ENCODE results near the gene BAIAP3. TPM values are rescaled to one million over a fixed set of nuclear protein-coding genes. Genes with fewer than 3 reads are reported as not detected.

Gene BAIAP3
- total and polyA plus RNA-seq, 2 of the 4 experiments (the other 2 are of a cell fraction) = 0.36 to 0.65 TPM

- no peak overlapping the region for H3K18ac ChIP-seq (ENCODE audit: low read depth, low read length)
- intact Hi-C loops (cut with micrococcal nuclease) = no loop called here
- no peak overlapping the region for H2BK120ac ChIP-seq (ENCODE audit: low read depth, low read length)
- H3K4me3 ChIP-seq (ENCODE audit: insufficient read depth, low read depth, low read length) = no peak overlapping the region
- in situ Hi-C loops (cut with MboI; ENCODE audit: low sequenced_read_pairs) = no loop called here
- H4K20me1 ChIP-seq (ENCODE audit: insufficient read depth, low read length) = no peaks in the 10 kb centered on the region
- no peak overlapping the region for H3K23ac ChIP-seq (ENCODE audit: low read depth, low read length)
- H3K9me1 ChIP-seq (ENCODE audit: insufficient read depth, low read length) = peaks cover 3% of the 10 kb centered on the region; the same call in 1 of the 2 replicates
- H3K4me1 ChIP-seq (ENCODE audit: control insufficient read depth, insufficient read depth, low read length) = peaks cover 5% of the 10 kb centered on the region; the same call in 1 of the 2 replicates
- H4K91ac ChIP-seq (ENCODE audit: insufficient read depth, low read depth, low read length) = no peak overlapping the region
- TF ChIP-seq FOS (IDR thresholded peaks at IDR 0.05; ENCODE audit: low read depth, low read length) (no peak), SMC3 (IDR thresholded peaks at IDR 0.05; ENCODE audit: low read depth, low read length) (no peak), MXI1 (IDR thresholded peaks at IDR 0.05; ENCODE audit: borderline replicate concordance, low read depth, low read length) (no peak), MAFK (IDR thresholded peaks at IDR 0.05; ENCODE audit: low read depth, low read length) (no peak), MAZ (IDR thresholded peaks at IDR 0.05; ENCODE audit: borderline replicate concordance, low read depth, low read length) (no peak), NFE2L2 (IDR thresholded peaks at IDR 0.05; ENCODE audit: low read depth, low read length) (no peak), BHLHE40 (IDR thresholded peaks at IDR 0.05; ENCODE audit: low read depth, low read length) (no peak), RCOR1 (IDR thresholded peaks at IDR 0.05; ENCODE audit: insufficient replicate concordance, low read length) (no peak), ELK1 (IDR thresholded peaks at IDR 0.05; ENCODE audit: borderline replicate concordance, low read depth, low read length) (no peak), POLR2A (IDR thresholded peaks at IDR 0.05; ENCODE audit: low read depth, low read length) (no peak), CEBPB (IDR thresholded peaks at IDR 0.05; ENCODE audit: low read depth, low read length) (no peak), RAD21 (IDR thresholded peaks at IDR 0.05; ENCODE audit: low read length) (no peak), USF2 (IDR thresholded peaks at IDR 0.05; ENCODE audit: low read depth, low read length) (no peak), CHD1 (IDR thresholded peaks at IDR 0.05; ENCODE audit: low read depth, low read length) (no peak)
- H3K9ac ChIP-seq (ENCODE audit: low read depth, low read length) = no peak overlapping the region
- H4K8ac ChIP-seq (ENCODE audit: low read depth in 2 of 2, low read length in 2 of 2) = no peak overlapping the region
- ATAC-seq (ENCODE audit: low read depth) (no peak), DNase-seq (no peak)
- dilution Hi-C loops (cut with HindIII; ENCODE audit: low sequenced_read_pairs, unreplicated experiment) = no loop called here
- ChIA-PET POLR2A (ENCODE audit: unreplicated experiment) (no interaction called here), CTCF (no interaction called here)
- H3K27ac ChIP-seq (ENCODE audit: insufficient read depth, low read length) = no peak overlapping the region
- H2BK5ac ChIP-seq (ENCODE audit: low read depth, low read length, poor library complexity, severe bottlenecking) = no peak overlapping the region
- no peak overlapping the region for H3K14ac ChIP-seq (replicated peaks; ENCODE audit: low read depth, low read length)
- H4K5ac ChIP-seq (ENCODE audit: low read depth, low read length) = no peak overlapping the region
- no TSS peak for BruUV-seq (replicated peaks)
- H2AFZ ChIP-seq (replicated peaks; ENCODE audit: low read length, poor library complexity) = no peak overlapping the region
- H3K36me3 ChIP-seq (ENCODE audit: control insufficient read depth, insufficient read depth, low read length) = no peaks in the 10 kb centered on the region
- no peak overlapping the region for H3K4me2 ChIP-seq (ENCODE audit: low read depth, low read length)
- H2AK5ac ChIP-seq (ENCODE audit: low read depth, low read length) = no peak overlapping the region
- H3K27me3 ChIP-seq (ENCODE audit: control insufficient read depth, insufficient read depth, low read length) = peaks cover 34% of the 10 kb centered on the region
- no peak overlapping the region for H3K56ac ChIP-seq (ENCODE audit: extremely low read depth, insufficient read depth, low read length)
- H3K4ac ChIP-seq (ENCODE audit: low read depth, low read length) = no peak overlapping the region
- H2BK20ac ChIP-seq (ENCODE audit: low read depth, low read length) = no peak overlapping the region
- no peak overlapping the region for H2BK15ac ChIP-seq (ENCODE audit: low read depth, low read length)
- 45% methylated on average over 4 of the region's 11 CpGs; no CpG with 5 or more reads in 1 of the 2 experiments for WGBS, 2 experiments (ENCODE audit: extremely low coverage in 2 of 2, insufficient read length in 1 of 2)
- H3K9me3 ChIP-seq (ENCODE audit: control insufficient read depth, insufficient read depth, low read length) = no peaks in the 10 kb centered on the region
- H3K79me1 ChIP-seq (ENCODE audit: low read depth in 1 of 2, low read length in 2 of 2) = no peaks in the 10 kb centered on the region
- no peak overlapping the region for H2AK9ac ChIP-seq (replicated peaks; ENCODE audit: low read depth, low read length, poor library complexity)
These were observed 39.4 kb upstream of the BAIAP3 start for GRCh38 chr16:1293921-1294656.

Data from IMR-90 (cell line).